ENCODE results near the gene ARHGAP24. TPM values are rescaled to one million over a fixed set of nuclear protein-coding genes. Genes with fewer than 3 reads are reported as not detected.

The ARHGAP24 gene
- total RNA-seq, 1 experiment from 2014 or later = 17.4 TPM

DNA sequence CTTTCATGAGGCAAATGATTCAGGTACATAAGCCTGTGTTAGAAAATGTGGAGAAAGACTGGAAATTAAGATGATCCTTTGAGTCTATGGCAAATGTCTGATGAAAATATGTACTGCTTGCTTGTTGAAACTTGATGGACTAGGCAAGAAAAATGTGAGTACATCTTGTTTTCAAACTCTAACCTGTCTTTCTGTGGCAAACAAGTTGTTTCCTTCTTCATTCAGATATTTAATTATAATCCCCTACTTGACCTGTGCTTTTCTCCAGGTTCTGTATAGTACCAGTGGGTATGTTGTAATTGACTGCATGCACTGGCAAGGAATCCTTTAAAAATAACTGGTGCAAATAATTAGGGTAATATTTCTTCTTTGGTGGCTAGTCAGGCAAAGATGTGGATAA lies 136.7 kb downstream of the ARHGAP24 start:
- no peak for ATAC-seq
- TF ChIP-seq, protein P1, sequence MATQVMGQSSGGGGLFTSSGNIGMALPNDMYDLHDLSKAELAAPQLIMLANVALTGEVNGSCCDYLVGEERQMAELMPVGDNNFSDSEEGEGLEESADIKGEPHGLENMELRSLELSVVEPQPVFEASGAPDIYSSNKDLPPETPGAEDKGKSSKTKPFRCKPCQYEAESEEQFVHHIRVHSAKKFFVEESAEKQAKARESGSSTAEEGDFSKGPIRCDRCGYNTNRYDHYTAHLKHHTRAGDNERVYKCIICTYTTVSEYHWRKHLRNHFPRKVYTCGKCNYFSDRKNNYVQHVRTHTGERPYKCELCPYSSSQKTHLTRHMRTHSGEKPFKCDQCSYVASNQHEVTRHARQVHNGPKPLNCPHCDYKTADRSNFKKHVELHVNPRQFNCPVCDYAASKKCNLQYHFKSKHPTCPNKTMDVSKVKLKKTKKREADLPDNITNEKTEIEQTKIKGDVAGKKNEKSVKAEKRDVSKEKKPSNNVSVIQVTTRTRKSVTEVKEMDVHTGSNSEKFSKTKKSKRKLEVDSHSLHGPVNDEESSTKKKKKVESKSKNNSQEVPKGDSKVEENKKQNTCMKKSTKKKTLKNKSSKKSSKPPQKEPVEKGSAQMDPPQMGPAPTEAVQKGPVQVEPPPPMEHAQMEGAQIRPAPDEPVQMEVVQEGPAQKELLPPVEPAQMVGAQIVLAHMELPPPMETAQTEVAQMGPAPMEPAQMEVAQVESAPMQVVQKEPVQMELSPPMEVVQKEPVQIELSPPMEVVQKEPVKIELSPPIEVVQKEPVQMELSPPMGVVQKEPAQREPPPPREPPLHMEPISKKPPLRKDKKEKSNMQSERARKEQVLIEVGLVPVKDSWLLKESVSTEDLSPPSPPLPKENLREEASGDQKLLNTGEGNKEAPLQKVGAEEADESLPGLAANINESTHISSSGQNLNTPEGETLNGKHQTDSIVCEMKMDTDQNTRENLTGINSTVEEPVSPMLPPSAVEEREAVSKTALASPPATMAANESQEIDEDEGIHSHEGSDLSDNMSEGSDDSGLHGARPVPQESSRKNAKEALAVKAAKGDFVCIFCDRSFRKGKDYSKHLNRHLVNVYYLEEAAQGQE (IDR thresholded peaks at IDR 0.05; ENCODE audit: insufficient read depth in 1 of 2, low read depth in 2 of 2, low read length in 1 of 2) = no peak
- no peak for TF ChIP-seq POLR2AphosphoS5 (IDR thresholded peaks at IDR 0.05; ENCODE audit: low read depth, low read length)
- no peak for TF ChIP-seq TCF7L2 (IDR thresholded peaks at IDR 0.05; ENCODE audit: low read depth, low read length)
- no peak for TF ChIP-seq SIN3A (IDR thresholded peaks at IDR 0.05; ENCODE audit: borderline replicate concordance, insufficient read depth, low read depth, low read length)
- TF ChIP-seq, protein P2, sequence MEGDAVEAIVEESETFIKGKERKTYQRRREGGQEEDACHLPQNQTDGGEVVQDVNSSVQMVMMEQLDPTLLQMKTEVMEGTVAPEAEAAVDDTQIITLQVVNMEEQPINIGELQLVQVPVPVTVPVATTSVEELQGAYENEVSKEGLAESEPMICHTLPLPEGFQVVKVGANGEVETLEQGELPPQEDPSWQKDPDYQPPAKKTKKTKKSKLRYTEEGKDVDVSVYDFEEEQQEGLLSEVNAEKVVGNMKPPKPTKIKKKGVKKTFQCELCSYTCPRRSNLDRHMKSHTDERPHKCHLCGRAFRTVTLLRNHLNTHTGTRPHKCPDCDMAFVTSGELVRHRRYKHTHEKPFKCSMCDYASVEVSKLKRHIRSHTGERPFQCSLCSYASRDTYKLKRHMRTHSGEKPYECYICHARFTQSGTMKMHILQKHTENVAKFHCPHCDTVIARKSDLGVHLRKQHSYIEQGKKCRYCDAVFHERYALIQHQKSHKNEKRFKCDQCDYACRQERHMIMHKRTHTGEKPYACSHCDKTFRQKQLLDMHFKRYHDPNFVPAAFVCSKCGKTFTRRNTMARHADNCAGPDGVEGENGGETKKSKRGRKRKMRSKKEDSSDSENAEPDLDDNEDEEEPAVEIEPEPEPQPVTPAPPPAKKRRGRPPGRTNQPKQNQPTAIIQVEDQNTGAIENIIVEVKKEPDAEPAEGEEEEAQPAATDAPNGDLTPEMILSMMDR (IDR thresholded peaks at IDR 0.05) = no peak
- DNase-seq (ENCODE audit: low read depth, low spot score) = no peak
- ChIA-PET POLR2A (interaction anchor here (0.7 kb wide), 1 partner anchor 16 kb away, joined by 6 read pairs; no protein-coding TSS in a partner anchor), CTCF (no interaction called here)
- intact Hi-C loops (cut with micrococcal nuclease; ENCODE audit: unreplicated experiment) (no loop called here), in situ Hi-C loops (cut with HindIII; ENCODE audit: low pct_unique_long_range_greater_than_20kb, low sequenced_read_pairs) (no loop called here)
- H3K27me3 ChIP-seq (ENCODE audit: control insufficient read depth, insufficient read depth, low read length) = no peaks in the 10 kb centered on the region
- H3K4me1 ChIP-seq (ENCODE audit: control insufficient read depth, insufficient read depth, low read length) = no peaks in the 10 kb centered on the region
- H3K4me3 ChIP-seq (ENCODE audit: low read depth in 2 of 2, low read length in 2 of 2) = no peak overlapping the region
- H3K27ac ChIP-seq (ENCODE audit: low read length) = no peak overlapping the region; the same call in 1 of the 2 replicates
- BruUV-seq (replicated peaks) = no TSS peak
- H3K9me3 ChIP-seq (ENCODE audit: control insufficient read depth, insufficient read depth, low read depth, low read length) = no peaks in the 10 kb centered on the region
- no peaks in the 10 kb centered on the region for H3K36me3 ChIP-seq (ENCODE audit: control insufficient read depth, insufficient read depth, low read length)

DNA sequence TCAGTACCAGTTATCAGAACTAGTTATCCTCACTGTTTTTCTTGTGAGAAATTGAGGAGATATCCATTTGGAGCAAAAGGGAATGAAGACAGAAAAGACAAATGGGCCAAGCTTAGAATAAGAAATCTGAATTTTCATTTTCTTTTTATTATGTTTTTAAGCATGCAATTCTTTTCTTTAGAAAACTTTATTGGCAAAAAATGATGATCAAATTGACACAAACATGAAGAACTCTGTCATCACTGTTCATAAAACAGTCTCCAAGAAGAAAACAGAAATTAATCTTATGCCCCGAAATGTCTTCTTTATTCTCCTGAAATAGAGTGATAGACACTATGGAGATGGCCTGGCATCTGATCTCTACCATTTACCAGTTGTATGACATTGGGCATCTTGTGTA lies 139.0 kb downstream of the ARHGAP24 start:
- TF ChIP-seq TCF7L2 (IDR thresholded peaks at IDR 0.05; ENCODE audit: low read depth, low read length) (no peak), POLR2AphosphoS5 (IDR thresholded peaks at IDR 0.05; ENCODE audit: low read depth, low read length) (no peak), SIN3A (IDR thresholded peaks at IDR 0.05; ENCODE audit: borderline replicate concordance, insufficient read depth, low read depth, low read length) (no peak)
- TF ChIP-seq, protein P2 (IDR thresholded peaks at IDR 0.05) = no peak
- TF ChIP-seq, protein P1 (IDR thresholded peaks at IDR 0.05; ENCODE audit: insufficient read depth in 1 of 2, low read depth in 2 of 2, low read length in 1 of 2) = no peak
- in situ Hi-C loops (cut with HindIII; ENCODE audit: low pct_unique_long_range_greater_than_20kb, low sequenced_read_pairs) = no loop called here
- ChIA-PET POLR2A (no interaction called here), CTCF (no interaction called here)
- intact Hi-C loops (cut with micrococcal nuclease; ENCODE audit: unreplicated experiment) = no loop called here
- DNase-seq (ENCODE audit: low read depth, low spot score) (no peak), ATAC-seq (no peak)
- Histone ChIP-seq H3K36me3 (ENCODE audit: control insufficient read depth, insufficient read depth, low read length) (no peaks in the 10 kb centered on the region), H3K9me3 (ENCODE audit: control insufficient read depth, insufficient read depth, low read depth, low read length) (no peaks in the 10 kb centered on the region), H3K27me3 (ENCODE audit: control insufficient read depth, insufficient read depth, low read length) (no peaks in the 10 kb centered on the region), H3K27ac (ENCODE audit: low read length) (no peak overlapping the region), H3K4me1 (ENCODE audit: control insufficient read depth, insufficient read depth, low read length) (no peaks in the 10 kb centered on the region), H3K4me3 (ENCODE audit: low read depth in 2 of 2, low read length in 2 of 2) (no peak overlapping the region)
- BruUV-seq (replicated peaks) = no TSS peak
